RPMI8226 (cell line): ENCODE results near the gene AK5.
"Not testable (repeated sequence)": the region's sequence is repeated elsewhere in the genome, so short reads cannot be mapped to it uniquely, and the experiment has no call there.

ENCODE experiments used
- DNase-seq: peaks from one replicate; pipeline ENCODE4 v3.0.0-alpha.2; 2015

AK5 gene

GRCh38 chr1:77405186-77405585, 123.4 kb downstream of the AK5 start:
- no peak for DNase-seq

- DNase-seq = no peak
These were observed 124.8 kb downstream of the AK5 start for GRCh38 chr1:77406661-77407060.

- no peak for DNase-seq
These were observed 126.0 kb downstream of the AK5 start for GRCh38 chr1:77407738-77408375.

GRCh38 chr1:77408933-77409332, 127.1 kb downstream of the AK5 start:
- not testable (repeated sequence) for DNase-seq

- no peak for DNase-seq
These were observed 130.4 kb downstream of the AK5 start for GRCh38 chr1:77412069-77412819.

GRCh38 chr1:77412820-77413530, 131.2 kb downstream of the AK5 start:
- DNase-seq = no peak

- DNase-seq = no peak
These were observed 131.9 kb downstream of the AK5 start for GRCh38 chr1:77413541-77414335.

- DNase-seq = no peak
These were observed 133.8 kb downstream of the AK5 start for GRCh38 chr1:77415579-77415978.

GRCh38 chr1:77416692-77417450, 135.1 kb downstream of the AK5 start:
- DNase-seq = no peak

GRCh38 chr1:77418055-77418454, 136.2 kb downstream of the AK5 start:
- not testable (repeated sequence) for DNase-seq

- DNase-seq = no peak
These were observed 139.8 kb downstream of the AK5 start for GRCh38 chr1:77421504-77422233.

GRCh38 chr1:77424236-77424635, 142.4 kb downstream of the AK5 start:
- no peak for DNase-seq

GRCh38 chr1:77428068-77428467, 146.2 kb downstream of the AK5 start:
- no peak for DNase-seq

GRCh38 chr1:77430966-77431690, 149.3 kb downstream of the AK5 start:
- DNase-seq = no peak

- DNase-seq = no peak
These were observed 152.1 kb downstream of the AK5 start for GRCh38 chr1:77433934-77434333.

GRCh38 chr1:77434967-77435366, 153.1 kb downstream of the AK5 start:
- no peak for DNase-seq

GRCh38 chr1:77438236-77438913, 156.6 kb downstream of the AK5 start:
- DNase-seq = peak; percentile 38

GRCh38 chr1:77446841-77447555, 165.2 kb downstream of the AK5 start:
- no peak for DNase-seq

- DNase-seq = no peak
These were observed 165.8 kb downstream of the AK5 start for GRCh38 chr1:77447669-77448068.

- no peak for DNase-seq
These were observed 178.1 kb downstream of the AK5 start for GRCh38 chr1:77459881-77460280.
